Spleen (tissue), 11 donors: Measurements from ENCODE around the gene KSR2. TPM values are rescaled to one million over a fixed set of nuclear protein-coding genes. Genes with fewer than 3 reads are reported as not detected.

Experiments used
- DNase-seq: peaks from one replicate; pipeline ENCODE4 v3.0.0-alpha.2; 2020
- H3K27ac ChIP-seq, 8 donors: fragments of 200-600 bp; sonication (generic) in 7 of 8; 1 replicate in 4 of 8; 2 replicates in 4 of 8; pipeline versions ENCODE4 v1.5.0 to v1.8.0; 2016 to 2021; ENCODE audit warnings: inconsistent platforms in 4 of 8, mild to moderate bottlenecking in 4 of 8, moderate library complexity in 1 of 8
- H3K27me3 ChIP-seq, 7 donors: fragments of 200-600 bp; sonication (generic) in 6 of 7; replicated peaks in 1 of 7; 1 replicate in 4 of 7; 2 replicates in 3 of 7; pipeline versions ENCODE4 v1.5.0 to v1.8.0; 2016 to 2021; ENCODE audit warnings: inconsistent platforms in 3 of 7, mild to moderate bottlenecking in 1 of 7
- H3K36me3 ChIP-seq, 6 donors: fragments of 200-600 bp; sonication (generic) in 5 of 6; 1 replicate in 4 of 6; 2 replicates in 2 of 6; pipeline versions ENCODE4 v1.5.0 to v1.8.0; 2016 to 2021; ENCODE audit warnings: inconsistent platforms in 2 of 6
- H3K4me1 ChIP-seq, 6 donors: fragments of 200-600 bp; sonication (generic) in 5 of 6; 1 replicate in 3 of 6; 2 replicates in 3 of 6; pipeline versions ENCODE4 v1.5.0 to v1.8.0; 2016 to 2021; ENCODE audit warnings: inconsistent platforms in 3 of 6
- H3K4me3 ChIP-seq, 8 donors: fragments of 200-600 bp; sonication (generic) in 7 of 8; 1 replicate in 4 of 8; 2 replicates in 4 of 8; pipeline versions ENCODE4 v1.5.0 to v1.8.0; 2016 to 2021; ENCODE audit warnings: inconsistent platforms in 4 of 8, mild to moderate bottlenecking in 4 of 8, moderate library complexity in 2 of 8
- H3K9me3 ChIP-seq, 8 donors: fragments of 200-600 bp; sonication (generic) in 7 of 8; 1 replicate in 4 of 8; 2 replicates in 4 of 8; pipeline versions ENCODE4 v1.5.0 to v1.8.0; 2016 to 2021; ENCODE audit warnings: inconsistent platforms in 4 of 8
- POLR2A ChIP-seq, 3 donors: fragments of 450-650 bp; IDR thresholded peaks; one replicate each; pipeline ENCODE4 v1.5.1; 2017; ENCODE audit warnings: antibody characterized with exemption in 3 of 3, mild to moderate bottlenecking in 1 of 3
- POLR2AphosphoS5 ChIP-seq, 3 donors: sonication (generic); formaldehyde crosslinking; IDR thresholded peaks; one replicate each; pipeline ENCODE4 v1.5.1; 2017; ENCODE audit warnings: antibody characterized with exemption in 3 of 3
- WGBS, 5 donors: extraction: QIAGEN DNeasy Blood & Tissue Kit in 3 of 5; methylation state at CpG; one replicate each; pipeline versions ENCODE4 v1.1.5 to v1.1.7; 2013 to 2018; 5-methylcytosine and 5-hydroxymethylcytosine counted together
- intact Hi-C: fragments of 100-400 bp; cut with DNase I; formaldehyde crosslinking; loops from one replicate; pipeline ENCODE4 v1.15.0; 2023; ENCODE audit warnings: low total_unique reads
- polyA plus RNA-seq, 3 donors: library from polyadenylated mRNA; stranded (reverse); fragments of 200-250 nt; gene quantifications; one replicate each; pipeline ENCODE4 v1.2.1, GENCODE V29; 2013
- total RNA-seq, 7 donors: library from RNA; depleted of rRNA in 3 of 7; stranded (reverse); fragments of >200 nt in 3 of 7; fragmentation: NEBNext Ultra II Directional in 4 of 7; extraction: Animal tissue kit (Norgen Biotek cat#: 25700) in 4 of 7; gene quantifications; one replicate each; pipeline versions ENCODE4 v1.1.0 to v1.2.1, GENCODE V29; 2016 to 2021
- TF ChIP-seq, protein P1 (sequence below), 11 experiments: fragments of 200-600 bp in 7 of 11; fragments of 450-650 bp in 4 of 11; sonication (generic) in 4 of 11; IDR thresholded peaks in 8 of 11; conservative IDR thresholded peaks in 3 of 11; 1 replicate in 7 of 11; 2 replicates in 4 of 11; pipeline versions ENCODE4 v1.4.0 to v1.8.0; 2016 to 2021; ENCODE audit warnings: antibody characterized with exemption in 11 of 11, inconsistent platforms in 4 of 11, mild to moderate bottlenecking in 1 of 11
- donor health status: healthy with polysubstance abuse.
- donor health status: DM: no; HTN: no; CAD: no; lungs with moderate emphysema.
- donor health status: DM: no; HTN: no; CAD: no.
- donor health status: Bipolar disorder and iron deficiency.
- donor health status: healthy.
- donor health status: DM: no; HTN: no; CAD: no.
- donor health status: DM: yes; HTN: yes; CAD: no.

Gene KSR2
- total and polyA plus RNA-seq, 10 donors: under 0.01 to 0.09 (median 0.02) TPM; not detected in 4

DNA sequence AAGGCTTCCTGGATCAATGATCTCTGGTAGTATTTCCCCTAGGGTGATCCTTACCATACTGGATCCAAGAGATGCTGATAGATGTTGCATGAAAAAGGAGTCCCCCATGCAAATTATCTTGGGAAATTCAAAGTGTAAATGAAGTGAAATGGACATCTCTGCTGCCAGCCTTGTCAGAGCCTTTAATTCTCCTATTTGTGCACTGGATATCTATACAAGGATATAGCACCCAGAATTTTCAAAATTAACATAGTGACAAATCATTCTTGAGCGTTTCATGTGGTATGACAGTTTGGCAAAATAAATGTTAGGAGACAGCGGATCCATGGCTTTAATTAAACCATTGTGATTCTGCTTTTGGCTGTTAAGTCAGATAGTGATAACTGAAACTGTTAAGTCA is 260.9 kb downstream of the KSR2 start:
- no peak overlapping the region for H3K4me3 ChIP-seq
- no peaks in the 10 kb centered on the region for H3K36me3 ChIP-seq
- WGBS, 5 donors: 76 to 82% (median 82%) methylated on average over 2 of the region's 2 CpGs
- intact Hi-C loops: no loop called here
- TF ChIP-seq, protein P1, sequence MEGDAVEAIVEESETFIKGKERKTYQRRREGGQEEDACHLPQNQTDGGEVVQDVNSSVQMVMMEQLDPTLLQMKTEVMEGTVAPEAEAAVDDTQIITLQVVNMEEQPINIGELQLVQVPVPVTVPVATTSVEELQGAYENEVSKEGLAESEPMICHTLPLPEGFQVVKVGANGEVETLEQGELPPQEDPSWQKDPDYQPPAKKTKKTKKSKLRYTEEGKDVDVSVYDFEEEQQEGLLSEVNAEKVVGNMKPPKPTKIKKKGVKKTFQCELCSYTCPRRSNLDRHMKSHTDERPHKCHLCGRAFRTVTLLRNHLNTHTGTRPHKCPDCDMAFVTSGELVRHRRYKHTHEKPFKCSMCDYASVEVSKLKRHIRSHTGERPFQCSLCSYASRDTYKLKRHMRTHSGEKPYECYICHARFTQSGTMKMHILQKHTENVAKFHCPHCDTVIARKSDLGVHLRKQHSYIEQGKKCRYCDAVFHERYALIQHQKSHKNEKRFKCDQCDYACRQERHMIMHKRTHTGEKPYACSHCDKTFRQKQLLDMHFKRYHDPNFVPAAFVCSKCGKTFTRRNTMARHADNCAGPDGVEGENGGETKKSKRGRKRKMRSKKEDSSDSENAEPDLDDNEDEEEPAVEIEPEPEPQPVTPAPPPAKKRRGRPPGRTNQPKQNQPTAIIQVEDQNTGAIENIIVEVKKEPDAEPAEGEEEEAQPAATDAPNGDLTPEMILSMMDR (IDR thresholded peaks at IDR 0.05 in 8 of 11, conservative IDR thresholded peaks at IDR 0.05 in 3 of 11): no peak
- TF ChIP-seq POLR2A (IDR thresholded peaks at IDR 0.05) (no peak), POLR2AphosphoS5 (IDR thresholded peaks at IDR 0.05) (no peak)
- no peak overlapping the region for H3K27ac ChIP-seq
- H3K27me3 ChIP-seq: peaks cover 0 to 10% (median 0%) of the 10 kb centered on the region in 7 donors
- no peaks in the 10 kb centered on the region for H3K9me3 ChIP-seq
- no peak for DNase-seq
- H3K4me1 ChIP-seq: no peaks in the 10 kb centered on the region

DNA sequence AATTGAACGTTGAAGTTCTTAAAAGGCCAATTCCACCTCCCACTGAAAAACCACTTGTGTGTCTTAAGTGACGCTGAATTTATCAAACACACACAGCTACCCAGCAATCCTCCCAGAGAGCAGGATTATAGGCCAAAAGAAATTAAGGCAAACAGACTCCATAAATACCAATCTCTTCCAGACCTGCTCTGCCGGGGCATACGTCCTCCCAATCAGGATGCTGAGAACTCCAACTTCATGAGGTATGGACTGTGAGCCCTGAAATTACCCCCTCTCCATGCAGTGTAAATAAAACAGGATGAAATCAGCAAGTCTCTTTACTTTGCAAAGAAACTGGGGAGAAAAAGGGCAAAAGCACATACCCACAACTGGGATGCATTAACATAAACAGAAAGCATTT is 265.2 kb downstream of the KSR2 start:
- H3K9me3 ChIP-seq: no peaks in the 10 kb centered on the region
- 60 to 70% (median 69%) methylated on average over 4 of the region's 4 CpGs for WGBS, 5 donors
- DNase-seq: no peak
- intact Hi-C loops: no loop called here
- no peak for TF ChIP-seq POLR2AphosphoS5 (IDR thresholded peaks at IDR 0.05)
- TF ChIP-seq POLR2A (IDR thresholded peaks at IDR 0.05): no peak
- TF ChIP-seq, protein P1 (IDR thresholded peaks at IDR 0.05 in 8 of 11, conservative IDR thresholded peaks at IDR 0.05 in 3 of 11): no peak
- no peaks in the 10 kb centered on the region for H3K27me3 ChIP-seq
- no peak overlapping the region for H3K27ac ChIP-seq
- no peak overlapping the region for H3K4me3 ChIP-seq
- no peaks in the 10 kb centered on the region for H3K36me3 ChIP-seq
- no peaks in the 10 kb centered on the region for H3K4me1 ChIP-seq

- Histone ChIP-seq H3K4me3 (no peak overlapping the region), H3K9me3 (no peaks in the 10 kb centered on the region), H3K36me3 (no peaks in the 10 kb centered on the region), H3K27me3 (no peaks in the 10 kb centered on the region), H3K4me1 (no peaks in the 10 kb centered on the region), H3K27ac (no peak overlapping the region)
- TF ChIP-seq POLR2AphosphoS5 (IDR thresholded peaks at IDR 0.05) (no peak), POLR2A (IDR thresholded peaks at IDR 0.05) (no peak)
- TF ChIP-seq, protein P1 (IDR thresholded peaks at IDR 0.05 in 8 of 11, conservative IDR thresholded peaks at IDR 0.05 in 3 of 11): no peak
- WGBS, 5 donors: 68 to 87% (median 75%) methylated on average over 4 of the region's 4 CpGs
- no peak for DNase-seq
- intact Hi-C loops: no loop called here
Measured at GRCh38 chr12:117702741-117703140, 266.0 kb downstream of the KSR2 start.

GRCh38 chr12:117699575-117699974 is 269.2 kb downstream of the KSR2 start:
- H3K36me3 ChIP-seq: no peaks in the 10 kb centered on the region
- H3K4me3 ChIP-seq: no peak overlapping the region
- DNase-seq: no peak
- no peaks in the 10 kb centered on the region for H3K27me3 ChIP-seq
- TF ChIP-seq POLR2AphosphoS5 (IDR thresholded peaks at IDR 0.05): no peak
- no peak for TF ChIP-seq POLR2A (IDR thresholded peaks at IDR 0.05)
- TF ChIP-seq, protein P1 (IDR thresholded peaks at IDR 0.05 in 8 of 11, conservative IDR thresholded peaks at IDR 0.05 in 3 of 11): no peak
- H3K4me1 ChIP-seq: no peaks in the 10 kb centered on the region
- intact Hi-C loops: no loop called here
- peaks cover 0 to 4% (median 0%) of the 10 kb centered on the region in 8 donors for H3K9me3 ChIP-seq
- WGBS, 5 donors: 74 to 95% (median 93%) methylated on average over 5 of the region's 5 CpGs
- H3K27ac ChIP-seq: no peak overlapping the region
